K562 (cell line): Measurements from ENCODE around the gene TTBK2. TPM values are rescaled to one million over a fixed set of nuclear protein-coding genes. Genes with fewer than 3 reads are reported as not detected.
"Not testable (repeated sequence)": the region's sequence is repeated elsewhere in the genome, so short reads cannot be mapped to it uniquely, and the experiment has no call there.

Experiments used
- ATAC-seq: fragments of 200-7000 bp; cut with Tn5 transposase; 3 replicates; pipeline ENCODE4 v1.9.1; 2020; ENCODE audit warnings: moderate library complexity
- BruUV-seq: library from RNA; stranded (reverse); fragments of 400-500 nt; replicated peaks from 2 replicates; lab custom pipeline; 2021; lab: Mats Ljungman, UMichigan
- CTCF ChIA-PET: fragments of 300-600 bp; formaldehyde crosslinking; extraction: SDS; loops from one replicate; lab custom pipeline; 2021; ENCODE audit warnings: low intra/inter-chr PET ratio; lab: Yijun Ruan, JAX
- POLR2A ChIA-PET: fragments of 300-600, 350-650 bp; sonication (Branson Sonifier 250); formaldehyde crosslinking; extraction: SDS; loops from one replicate; lab custom pipeline; 2021; ENCODE audit warnings: antibody characterized with exemption, inconsistent platforms; lab: Yijun Ruan, JAX
- DNase-seq, 4 experiments: peaks; one replicate each; pipeline versions ENCODE4 v3.0.0 to v3.0.0-alpha.2; 2011 to 2018; ENCODE audit warnings: low spot score in 3 of 4, mixed read lengths in 3 of 4; ENCODE audit errors: extremely low read depth in 1 of 4
- FAIRE-seq: peaks from 2 replicates; lab custom pipeline; 2011; peaks lifted over from hg19 to GRCh38; lab: Jason Lieb, UNC
- H2AFZ ChIP-seq: 2 replicates; pipeline ENCODE4 v1.6.0; 2011; ENCODE audit warnings: low read depth, low read length, control low read depth, inconsistent platforms
- H3K27ac ChIP-seq: fragments of 200-600 bp; 3 replicates; pipeline ENCODE4 v1.8.0; 2011; ENCODE audit warnings: low read depth, mild to moderate bottlenecking, control low read depth, inconsistent platforms, low read length, moderate library complexity, mixed read lengths; ENCODE audit errors: extremely low read depth
- H3K27me3 ChIP-seq, 2 experiments: fragments of 300-600 bp in 1 of 2; 2 replicates in 1 of 2; 3 replicates in 1 of 2; pipeline versions ENCODE4 v1.6.0 to v1.8.0; 2011; ENCODE audit warnings: inconsistent platforms in 2 of 2, low read length in 2 of 2, mild to moderate bottlenecking in 1 of 2, mixed read lengths in 1 of 2, moderate library complexity in 1 of 2; ENCODE audit not compliant: control insufficient read depth in 2 of 2, insufficient read depth in 2 of 2
- H3K36me3 ChIP-seq: fragments of 300-600 bp; 3 replicates; pipeline ENCODE4 v1.8.0; 2011; ENCODE audit warnings: mild to moderate bottlenecking, low read length, inconsistent platforms; ENCODE audit not compliant: control insufficient read depth, insufficient read depth
- H3K4me1 ChIP-seq, 2 experiments: fragments of 200-600 bp in 1 of 2; replicated peaks in 1 of 2; 2 replicates in 1 of 2; 3 replicates in 1 of 2; pipeline versions ENCODE4 v1.5.1 to v1.8.0; 2011; ENCODE audit warnings: inconsistent platforms in 2 of 2, low read length in 2 of 2, mild to moderate bottlenecking in 1 of 2, mixed read lengths in 1 of 2, moderate library complexity in 1 of 2; ENCODE audit not compliant: control insufficient read depth in 2 of 2, insufficient read depth in 2 of 2
- H3K4me2 ChIP-seq: 2 replicates; pipeline ENCODE4 v1.6.1; 2011; ENCODE audit warnings: low read length, control low read depth, inconsistent platforms, mixed read lengths; ENCODE audit not compliant: insufficient read depth
- H3K4me3 ChIP-seq: fragments of 200-600 bp; sonication (generic), shearing (Covaris generic); 2 replicates; pipeline ENCODE4 v1.5.1; 2016; ENCODE audit warnings: control low read depth, inconsistent platforms
- H3K79me2 ChIP-seq: fragments of 200-600 bp; 3 replicates; pipeline ENCODE4 v1.8.0; 2011; ENCODE audit warnings: low read length, inconsistent platforms; ENCODE audit not compliant: control insufficient read depth, insufficient read depth
- H3K9ac ChIP-seq, 2 experiments: 2 replicates each; pipeline versions ENCODE4 v1.6.0 to v1.6.1; 2011; ENCODE audit warnings: low read depth in 2 of 2, low read length in 2 of 2, control low read depth in 1 of 2, inconsistent platforms in 1 of 2, mild to moderate bottlenecking in 1 of 2, mixed read lengths in 1 of 2; ENCODE audit not compliant: insufficient read depth in 1 of 2
- H3K9me1 ChIP-seq: one replicate; pipeline ENCODE4 v1.6.0; 2011; ENCODE audit warnings: inconsistent platforms, mild to moderate bottlenecking, low read length, moderate library complexity; ENCODE audit not compliant: control insufficient read depth, insufficient read depth
- H3K9me3 ChIP-seq: replicated peaks from 2 replicates; pipeline ENCODE4 v1.5.1; 2011; ENCODE audit warnings: low read depth, low read length, inconsistent platforms; ENCODE audit not compliant: control insufficient read depth, insufficient read depth
- H4K20me1 ChIP-seq: replicated peaks from 2 replicates; pipeline ENCODE4 v1.6.1; 2011; ENCODE audit warnings: low read length, inconsistent platforms, mixed read lengths; ENCODE audit not compliant: control insufficient read depth, insufficient read depth
- CHD2 ChIP-seq: IDR thresholded peaks from 2 replicates; pipeline ENCODE4 v1.6.1; 2011; ENCODE audit warnings: low read depth, low read length
- CTBP1 ChIP-seq: fragments of 450-650 bp; IDR thresholded peaks from 2 replicates; pipeline ENCODE4 v1.6.1; 2016; ENCODE audit warnings: borderline replicate concordance
- KDM1A ChIP-seq, 2 experiments: fragments of 450-650 bp; IDR thresholded peaks; 2 replicates each; pipeline ENCODE4 v1.6.1; 2016; ENCODE audit warnings: mild to moderate bottlenecking in 2 of 2
- PPARD ChIP-seq: fragments of 250-450 bp; sonication (Bioruptor Pico); IDR thresholded peaks from 2 replicates; pipeline ENCODE4 v1.8.0; 2022; ENCODE audit warnings: inconsistent platforms, mild to moderate bottlenecking, moderate library complexity
- SAFB2 ChIP-seq: fragments of 200-400 bp; formaldehyde crosslinking; IDR thresholded peaks from 2 replicates; pipeline ENCODE4 v1.6.1; 2018; ENCODE audit warnings: borderline replicate concordance, low read length, low read depth, moderate library complexity; ENCODE audit not compliant: severe bottlenecking
- SETDB1 ChIP-seq: IDR thresholded peaks from one replicate; pipeline ENCODE4 v1.6.1; 2012; ENCODE audit warnings: low read length, control low read depth, inconsistent platforms
- ZBTB8A ChIP-seq: fragments of 450-650 bp; IDR thresholded peaks from 2 replicates; pipeline ENCODE4 v1.6.1; 2018; ENCODE audit warnings: mild to moderate bottlenecking, moderate library complexity; ENCODE audit not compliant: partially characterized antibody
- ZNF431 ChIP-seq: sonication (generic); formaldehyde crosslinking; IDR thresholded peaks from 2 replicates; pipeline ENCODE4 v1.8.0; 2022; ENCODE audit warnings: mild to moderate bottlenecking, missing genetic modification reagents
- ZZZ3 ChIP-seq: fragments of 450-650 bp; IDR thresholded peaks from 2 replicates; pipeline ENCODE4 v1.6.1; 2016; ENCODE audit warnings: antibody characterized with exemption, mild to moderate bottlenecking, moderate library complexity
- WGBS: fragments of 100-300 bp; shearing (Covaris generic); methylation state at CpG from one replicate; pipeline ENCODE4 v1.1.6; 2016; ENCODE audit warnings: low coverage, mixed read lengths; ENCODE audit not compliant: insufficient coverage; ENCODE audit errors: missing lambda C conversion rate; 5-methylcytosine and 5-hydroxymethylcytosine counted together
- in situ Hi-C: fragments of 300-500 bp; cut with MboI; formaldehyde crosslinking; loops from 4 replicates; pipeline ENCODE4 v1.15.0; 2018; ENCODE audit warnings: inconsistent platforms, mixed read lengths
- intact Hi-C: fragments of 100-400 bp; cut with micrococcal nuclease; formaldehyde crosslinking; loops from 2 replicates; pipeline ENCODE4 v1.14.2; 2022
- polyA plus RNA-seq, 8 experiments: library from polyadenylated mRNA; depleted of rRNA in 4 of 8; stranded (reverse) in 5 of 8; unstranded in 3 of 8; fragments of >200 nt; fragmentation: Nextera tagmentation in 2 of 8; fragmentation: Illumina TruSeq in 1 of 8; extraction: Ambion mirVana in 2 of 8; extraction: Trizol in 1 of 8; gene quantifications; 2 replicates each; pipeline versions ENCODE4 v1.2.1 to v1.2.3, GENCODE V29; 2011 to 2014; ENCODE audit warnings: inconsistent platforms in 1 of 8, missing spikeins in 1 of 8
- total RNA-seq, 7 experiments: library from RNA; depleted of rRNA in 6 of 7; stranded (reverse); fragments of >200 nt in 6 of 7; fragmentation: Illumina TruSeq in 2 of 7; extraction: Trizol in 2 of 7; gene quantifications; 2 replicates each; pipeline versions ENCODE4 v1.2.1 to v1.2.3, GENCODE V29; 2011 to 2021; ENCODE audit warnings: low replicate concordance in 1 of 7
- TF ChIP-seq, protein P1 (sequence below): IDR thresholded peaks from 3 replicates; pipeline ENCODE4 v1.6.1; 2011; ENCODE audit warnings: borderline replicate concordance, mild to moderate bottlenecking, moderate library complexity; ENCODE audit not compliant: insufficient read length; ENCODE audit errors: extremely low read depth
- TF ChIP-seq, protein P2 (sequence below): sonication (generic); formaldehyde crosslinking; IDR thresholded peaks from 2 replicates; pipeline ENCODE4 v1.8.1; 2023; ENCODE audit warnings: mild to moderate bottlenecking, missing genetic modification reagents

The TTBK2 gene
- total and polyA plus RNA-seq, 9 of the 15 experiments (the other 6 are each of a cell fraction or from before 2014, with no cell fraction given): 0.89 to 8.0 (median 4.8) TPM

DNA sequence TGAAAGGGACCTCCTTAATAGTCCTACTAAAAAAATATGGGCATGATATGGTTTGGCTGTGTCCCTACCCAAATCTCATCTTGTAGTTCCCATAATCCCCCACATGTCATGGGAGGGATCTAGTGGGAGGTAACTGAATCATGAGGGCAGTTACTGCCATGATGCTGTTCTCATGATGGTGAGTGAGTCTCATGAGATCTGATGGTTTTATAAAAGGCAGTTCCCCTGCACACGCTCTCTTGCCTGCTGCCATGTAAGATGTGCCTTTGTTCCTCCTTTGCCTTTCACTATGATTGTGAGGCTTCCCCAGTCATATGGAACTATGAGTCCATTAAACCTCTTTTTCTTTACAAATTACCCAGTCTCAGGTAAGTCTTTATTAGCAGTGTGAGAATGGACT lies 26.7 kb downstream of the TTBK2 start:
- H3K27me3 ChIP-seq, H2AFZ ChIP-seq, H3K4me1 ChIP-seq, H4K20me1 ChIP-seq, H3K4me3 ChIP-seq, BruUV-seq, H3K9ac ChIP-seq, H3K36me3 ChIP-seq, FAIRE-seq, H3K4me2 ChIP-seq, H3K9me1 ChIP-seq, in situ Hi-C loops, H3K79me2 ChIP-seq, H3K9me3 ChIP-seq, ATAC-seq, H3K27ac ChIP-seq, CTCF ChIA-PET, intact Hi-C loops, DNase-seq: not testable (repeated sequence)
- POLR2A ChIA-PET: interaction anchor here (1.6 kb wide), 1 partner anchor 15 kb away, joined by 4 read pairs; no protein-coding TSS in a partner anchor
- peak; percentile 71; the same call in 1 of the 2 replicates for TF ChIP-seq ZNF431
- 100% methylated on average over 1 of the region's 1 CpG for WGBS

DNA sequence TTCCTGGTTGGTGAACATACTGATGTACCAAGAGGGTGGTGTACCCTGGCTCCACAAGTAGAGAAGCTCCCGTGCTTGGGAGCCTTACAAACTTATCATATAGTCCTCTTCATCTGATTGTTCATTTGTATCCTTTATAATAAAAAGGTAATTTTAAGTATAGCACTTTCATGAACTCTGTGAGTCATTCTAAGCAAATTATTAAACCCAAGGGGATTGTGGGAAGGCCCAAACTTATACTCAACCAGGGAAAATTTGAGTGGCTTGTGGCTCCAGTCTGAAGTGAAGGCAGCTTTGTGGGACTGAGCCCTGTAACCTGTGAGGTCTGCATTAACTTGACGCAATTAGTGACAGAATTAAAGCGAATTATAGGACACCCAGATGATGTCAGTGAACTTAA lies 29.0 kb downstream of the TTBK2 start:
- Histone ChIP-seq H3K4me3 (no peak overlapping the region), H3K4me2 (no peak overlapping the region), H3K4me1 (no peaks in the 10 kb centered on the region), H3K27me3 (no peaks in the 10 kb centered on the region), H3K9ac (no peak overlapping the region), H2AFZ (no peak overlapping the region), H3K79me2 (peaks cover 2% of the 10 kb centered on the region; the same call in 2 of the 3 replicates), H3K9me3 (no peaks in the 10 kb centered on the region), H3K36me3 (no peaks in the 10 kb centered on the region; the same call in 2 of the 3 replicates), H4K20me1 (no peaks in the 10 kb centered on the region), H3K9me1 (no peaks in the 10 kb centered on the region), H3K27ac (no peak overlapping the region)
- FAIRE-seq: no peak
- DNase-seq: no peak
- intact Hi-C loops (no loop called here), in situ Hi-C loops (no loop called here)
- no TSS peak for BruUV-seq
- 84% methylated on average over 3 of the region's 3 CpGs for WGBS
- no peak for ATAC-seq
- ChIA-PET CTCF (no interaction called here), POLR2A (interaction anchor here (0.7 to 1.6 kb wide), 2 partner anchors 13 to 56 kb away, joined by 3 to 4 read pairs; no protein-coding TSS in a partner anchor)
- TF ChIP-seq SAFB2: no peak
- TF ChIP-seq, protein P1, sequence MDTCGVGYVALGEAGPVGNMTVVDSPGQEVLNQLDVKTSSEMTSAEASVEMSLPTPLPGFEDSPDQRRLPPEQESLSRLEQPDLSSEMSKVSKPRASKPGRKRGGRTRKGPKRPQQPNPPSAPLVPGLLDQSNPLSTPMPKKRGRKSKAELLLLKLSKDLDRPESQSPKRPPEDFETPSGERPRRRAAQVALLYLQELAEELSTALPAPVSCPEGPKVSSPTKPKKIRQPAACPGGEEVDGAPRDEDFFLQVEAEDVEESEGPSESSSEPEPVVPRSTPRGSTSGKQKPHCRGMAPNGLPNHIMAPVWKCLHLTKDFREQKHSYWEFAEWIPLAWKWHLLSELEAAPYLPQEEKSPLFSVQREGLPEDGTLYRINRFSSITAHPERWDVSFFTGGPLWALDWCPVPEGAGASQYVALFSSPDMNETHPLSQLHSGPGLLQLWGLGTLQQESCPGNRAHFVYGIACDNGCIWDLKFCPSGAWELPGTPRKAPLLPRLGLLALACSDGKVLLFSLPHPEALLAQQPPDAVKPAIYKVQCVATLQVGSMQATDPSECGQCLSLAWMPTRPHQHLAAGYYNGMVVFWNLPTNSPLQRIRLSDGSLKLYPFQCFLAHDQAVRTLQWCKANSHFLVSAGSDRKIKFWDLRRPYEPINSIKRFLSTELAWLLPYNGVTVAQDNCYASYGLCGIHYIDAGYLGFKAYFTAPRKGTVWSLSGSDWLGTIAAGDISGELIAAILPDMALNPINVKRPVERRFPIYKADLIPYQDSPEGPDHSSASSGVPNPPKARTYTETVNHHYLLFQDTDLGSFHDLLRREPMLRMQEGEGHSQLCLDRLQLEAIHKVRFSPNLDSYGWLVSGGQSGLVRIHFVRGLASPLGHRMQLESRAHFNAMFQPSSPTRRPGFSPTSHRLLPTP: no peak
- no peak for TF ChIP-seq ZBTB8A
- TF ChIP-seq CTBP1: no peak
- TF ChIP-seq KDM1A (IDR thresholded peaks at IDR 0.05): no peak
- TF ChIP-seq ZZZ3: no peak
- TF ChIP-seq PPARD: no peak
- TF ChIP-seq CHD2: no peak
- TF ChIP-seq SETDB1: no peak
- TF ChIP-seq, protein P2, sequence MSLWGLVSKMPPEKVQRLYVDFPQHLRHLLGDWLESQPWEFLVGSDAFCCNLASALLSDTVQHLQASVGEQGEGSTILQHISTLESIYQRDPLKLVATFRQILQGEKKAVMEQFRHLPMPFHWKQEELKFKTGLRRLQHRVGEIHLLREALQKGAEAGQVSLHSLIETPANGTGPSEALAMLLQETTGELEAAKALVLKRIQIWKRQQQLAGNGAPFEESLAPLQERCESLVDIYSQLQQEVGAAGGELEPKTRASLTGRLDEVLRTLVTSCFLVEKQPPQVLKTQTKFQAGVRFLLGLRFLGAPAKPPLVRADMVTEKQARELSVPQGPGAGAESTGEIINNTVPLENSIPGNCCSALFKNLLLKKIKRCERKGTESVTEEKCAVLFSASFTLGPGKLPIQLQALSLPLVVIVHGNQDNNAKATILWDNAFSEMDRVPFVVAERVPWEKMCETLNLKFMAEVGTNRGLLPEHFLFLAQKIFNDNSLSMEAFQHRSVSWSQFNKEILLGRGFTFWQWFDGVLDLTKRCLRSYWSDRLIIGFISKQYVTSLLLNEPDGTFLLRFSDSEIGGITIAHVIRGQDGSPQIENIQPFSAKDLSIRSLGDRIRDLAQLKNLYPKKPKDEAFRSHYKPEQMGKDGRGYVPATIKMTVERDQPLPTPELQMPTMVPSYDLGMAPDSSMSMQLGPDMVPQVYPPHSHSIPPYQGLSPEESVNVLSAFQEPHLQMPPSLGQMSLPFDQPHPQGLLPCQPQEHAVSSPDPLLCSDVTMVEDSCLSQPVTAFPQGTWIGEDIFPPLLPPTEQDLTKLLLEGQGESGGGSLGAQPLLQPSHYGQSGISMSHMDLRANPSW (CRISPR knock-in tag): no peak
